Left kidney (tissue), 2 donors: Measurements from ENCODE around the gene CTSW. TPM values are rescaled to one million over a fixed set of nuclear protein-coding genes. Genes with fewer than 3 reads are reported as not detected.

Experiments
- DNase-seq: peaks from one replicate; pipeline ENCODE4 v3.0.0-alpha.2; 2013
- polyA plus RNA-seq: library from polyadenylated mRNA; unstranded; fragments of 120-200 nt; gene quantifications from one replicate; pipeline ENCODE4 v1.2.1, GENCODE V29; 2013; ENCODE audit not compliant: insufficient read length

The CTSW gene
- polyA plus RNA-seq, 1 donor, result 1.4 TPM

GRCh38 chr11:65903068-65903481 lies 23.4 kb downstream of the CTSW start:
- DNase-seq, result no peak

GRCh38 chr11:65903715-65904114 lies 24.1 kb downstream of the CTSW start:
- no peak for DNase-seq

GRCh38 chr11:65906602-65907001 lies 27.0 kb downstream of the CTSW start:
- DNase-seq, result no peak

- no peak for DNase-seq
Observed at GRCh38 chr11:65907878-65908277, 28.2 kb downstream of the CTSW start.

GRCh38 chr11:65911682-65912568 lies 32.3 kb downstream of the CTSW start:
- no peak for DNase-seq

DNA sequence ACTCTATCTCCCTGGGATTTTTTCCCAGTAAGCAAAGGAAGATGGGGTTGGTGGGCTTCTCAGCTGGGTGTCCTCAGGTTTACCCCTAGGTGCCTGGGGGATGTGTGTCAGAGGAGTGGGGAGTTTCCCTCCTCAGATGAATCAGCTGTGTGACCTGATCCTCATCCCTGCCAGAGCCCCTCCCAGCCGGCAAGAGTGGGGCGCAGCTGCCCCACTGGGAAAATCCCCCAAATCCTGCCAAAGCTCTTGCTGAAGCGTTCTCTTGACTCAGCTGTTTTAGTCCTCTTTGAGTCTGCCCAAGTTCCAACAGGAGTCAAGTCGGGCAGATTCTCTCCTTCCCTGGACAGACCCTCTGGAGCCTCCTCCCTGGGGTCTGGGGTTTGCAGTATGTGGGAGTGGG lies 33.2 kb downstream of the CTSW start:
- no peak for DNase-seq

DNA sequence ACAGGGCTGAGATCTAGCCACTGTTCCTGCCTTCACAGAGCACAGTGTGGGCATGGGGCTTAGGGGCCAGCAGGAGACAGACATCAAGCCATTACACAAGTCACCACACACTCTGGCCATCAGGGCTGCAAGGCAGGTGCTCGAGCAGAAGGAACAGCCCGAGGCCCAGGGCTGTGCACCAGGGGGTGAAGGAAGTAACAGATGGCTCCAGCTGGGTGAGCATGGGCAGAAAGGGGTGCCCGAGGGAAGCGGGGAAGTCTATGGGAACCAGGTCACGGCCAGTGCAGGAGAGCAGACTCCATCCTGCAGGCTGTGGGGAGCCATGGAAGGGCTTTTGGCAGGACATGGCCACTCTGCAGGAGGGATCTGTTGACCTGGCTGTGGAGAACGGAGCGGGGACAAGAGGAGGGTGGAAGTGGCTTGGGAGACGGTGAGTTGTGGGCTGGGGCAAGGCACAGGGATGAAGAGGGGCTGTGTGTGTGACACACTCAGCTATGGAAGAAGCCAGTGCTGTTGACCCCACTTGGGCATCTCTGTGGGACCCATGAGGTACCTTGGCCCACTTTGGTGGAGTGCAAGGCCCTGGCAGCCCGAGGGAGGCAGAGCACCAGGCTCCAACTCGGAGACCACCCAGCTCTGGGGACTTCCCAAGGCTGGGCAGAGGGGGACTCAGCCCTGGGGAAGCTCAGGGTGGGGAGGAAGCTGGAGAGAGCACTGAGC lies 35.6 kb downstream of the CTSW start:
- DNase-seq, result no peak

DNA sequence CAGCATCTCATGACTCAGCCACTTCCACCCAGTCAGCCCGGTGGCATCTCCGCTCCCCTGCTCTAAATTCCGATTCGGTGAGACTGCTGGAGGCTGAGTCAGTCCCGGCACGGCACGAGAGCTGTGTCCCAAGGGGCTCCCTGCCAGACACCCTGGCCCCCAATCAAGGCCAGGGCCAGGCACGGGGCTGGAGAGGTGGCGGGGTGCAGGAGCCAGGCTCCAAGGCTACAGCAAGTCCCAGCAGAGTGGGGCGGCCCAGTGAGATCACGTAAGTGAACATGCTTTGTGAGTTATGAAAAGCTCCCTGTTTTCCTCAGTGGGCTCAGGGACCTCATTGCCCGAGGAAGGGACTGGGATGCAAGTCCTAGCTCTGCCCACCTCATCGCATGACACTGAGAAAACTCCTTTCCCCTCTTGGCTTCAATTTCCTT lies 36.2 kb downstream of the CTSW start:
- no peak for DNase-seq

GRCh38 chr11:65916391-65916790 lies 36.8 kb downstream of the CTSW start:
- no peak for DNase-seq

GRCh38 chr11:65917077-65917433 lies 37.4 kb downstream of the CTSW start:
- DNase-seq, result no peak

DNA sequence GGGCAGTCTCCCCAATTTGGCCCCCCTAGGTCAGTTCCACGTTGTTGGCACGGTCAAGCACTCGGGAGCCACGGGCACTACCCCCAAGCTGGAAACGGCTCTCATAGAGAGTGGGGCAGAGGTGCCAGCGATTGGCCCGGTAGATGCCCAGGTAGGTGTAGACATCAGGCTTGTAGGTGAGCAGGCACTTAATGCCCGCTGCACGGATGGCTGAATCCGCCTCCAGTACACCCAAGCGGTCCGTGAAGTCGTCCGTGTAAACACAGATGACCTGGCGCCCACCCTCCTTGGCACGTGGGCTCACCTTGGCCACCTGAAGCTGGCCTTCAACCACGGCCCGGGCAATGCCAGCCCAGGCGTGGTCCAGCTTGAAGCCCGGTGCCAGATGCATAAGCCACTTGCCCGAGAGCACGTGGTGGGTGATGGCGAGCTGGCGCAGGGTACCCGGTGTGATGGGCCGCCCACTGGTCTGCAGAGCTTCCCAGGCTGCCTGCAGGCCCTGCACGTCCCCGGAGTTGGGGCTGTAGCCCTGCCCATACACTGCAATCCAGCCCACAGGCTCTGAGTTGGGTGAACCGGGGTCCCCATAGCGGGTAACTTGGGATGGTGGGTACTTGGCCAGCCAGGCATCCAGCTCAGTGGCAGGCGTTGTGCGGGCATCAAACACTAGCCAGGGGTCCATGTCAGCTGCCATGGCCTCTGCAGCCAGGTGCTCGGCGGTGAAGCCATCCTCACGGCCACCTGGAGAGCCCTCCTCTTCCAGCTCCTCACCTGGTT lies 38.0 kb downstream of the CTSW start:
- DNase-seq, result no peak

GRCh38 chr11:65918211-65919140 lies 38.8 kb downstream of the CTSW start, which contains the start of gene C11orf68:
Gene C11orf68 (minus strand): TSS chr11:65919062. CDS start chr11:65919031, 31 bp downstream.
- DNase-seq, result no peak

GRCh38 chr11:65919141-65919572 lies 39.5 kb downstream of the CTSW start, which contains the start of gene DRAP1:
Gene DRAP1 (plus strand): TSS chr11:65919426. CDS start chr11:65919502, 76 bp downstream.
- DNase-seq, result peak; percentile 98

DNA sequence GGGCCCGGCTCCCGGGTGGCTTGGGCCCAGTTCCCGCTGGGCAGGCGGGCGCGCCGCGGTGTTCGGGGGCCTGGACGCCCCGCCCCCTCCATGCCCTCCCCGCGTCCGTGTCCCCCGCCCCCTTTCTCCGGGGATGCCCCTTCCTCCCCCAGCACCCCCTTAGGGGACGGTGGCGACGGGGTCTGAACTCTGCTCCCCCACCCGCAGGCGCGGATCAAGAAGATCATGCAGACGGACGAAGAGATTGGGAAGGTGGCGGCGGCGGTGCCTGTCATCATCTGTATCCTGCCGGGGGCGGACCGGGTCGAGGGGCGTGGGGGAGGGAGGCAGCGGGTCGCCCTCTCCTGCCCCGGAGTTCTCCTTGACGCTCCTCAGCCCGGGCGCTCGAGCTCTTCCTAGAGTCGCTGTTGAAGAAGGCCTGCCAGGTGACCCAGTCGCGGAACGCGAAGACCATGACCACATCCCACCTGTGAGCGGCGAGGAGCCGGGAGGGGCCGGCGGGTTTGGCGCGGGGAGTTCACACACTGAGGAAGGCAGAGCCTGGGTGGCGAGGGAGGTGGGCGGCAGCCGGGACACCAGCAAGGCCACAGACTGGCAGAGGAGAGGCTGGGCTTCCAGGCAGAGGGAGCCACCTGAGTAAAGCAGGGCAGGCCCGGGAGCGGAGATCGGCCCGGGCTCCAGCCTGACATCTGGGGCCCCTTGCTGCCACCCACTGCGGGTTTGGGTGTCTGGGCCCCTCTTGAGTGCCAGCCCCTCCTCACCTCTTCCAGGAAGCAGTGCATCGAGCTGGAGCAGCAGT lies 40.1 kb downstream of the CTSW start:
- DNase-seq, result no peak

- DNase-seq, result no peak
Observed at GRCh38 chr11:65920372-65920802, 40.8 kb downstream of the CTSW start.

DNA sequence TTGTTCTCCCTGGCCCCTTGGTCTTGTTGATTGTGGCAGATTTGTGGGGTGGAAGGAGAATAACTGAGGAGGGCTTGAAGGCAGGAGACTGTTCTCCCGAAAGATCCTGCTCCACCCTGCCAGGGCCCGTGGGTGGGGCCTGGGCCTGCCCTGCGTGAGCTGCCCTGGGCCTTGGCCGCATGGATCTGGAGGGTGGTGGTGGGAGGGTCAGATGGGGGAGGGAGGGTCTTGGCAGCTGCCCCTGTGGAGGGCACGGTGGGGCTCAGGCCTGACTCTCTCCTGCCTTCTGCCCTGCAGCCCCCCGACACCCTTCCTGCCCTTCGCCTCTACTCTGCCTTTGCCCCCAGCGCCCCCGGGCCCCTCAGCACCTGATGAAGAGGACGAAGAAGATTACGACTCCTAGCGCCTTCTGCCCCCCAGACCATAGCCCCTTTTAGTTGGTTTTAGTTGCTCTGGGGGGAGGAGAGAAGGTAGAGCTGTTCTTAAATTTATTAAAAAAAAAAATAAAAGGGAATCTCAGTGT lies 41.5 kb downstream of the CTSW start:
- DNase-seq, result no peak

DNA sequence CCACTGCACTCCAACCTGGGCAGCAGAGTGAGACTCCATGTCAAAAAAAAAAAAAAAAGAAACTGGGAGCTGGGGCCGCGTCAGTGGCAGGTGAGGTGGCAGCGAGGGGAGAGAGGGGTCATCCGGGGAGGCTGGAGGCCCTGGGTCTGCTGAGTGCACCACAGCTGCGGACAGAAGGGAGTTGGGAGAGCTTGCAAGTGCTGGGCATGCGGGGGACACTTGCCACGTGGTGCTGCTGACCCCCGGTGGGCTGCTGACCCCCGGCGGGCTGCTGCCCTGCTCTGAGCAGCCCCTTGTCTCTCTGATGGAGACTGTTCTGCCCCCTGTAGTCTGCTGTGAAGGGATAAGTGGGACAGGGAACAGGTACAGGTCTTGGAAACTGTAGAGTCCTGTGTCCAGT lies 42.2 kb downstream of the CTSW start:
- DNase-seq, result no peak

DNA sequence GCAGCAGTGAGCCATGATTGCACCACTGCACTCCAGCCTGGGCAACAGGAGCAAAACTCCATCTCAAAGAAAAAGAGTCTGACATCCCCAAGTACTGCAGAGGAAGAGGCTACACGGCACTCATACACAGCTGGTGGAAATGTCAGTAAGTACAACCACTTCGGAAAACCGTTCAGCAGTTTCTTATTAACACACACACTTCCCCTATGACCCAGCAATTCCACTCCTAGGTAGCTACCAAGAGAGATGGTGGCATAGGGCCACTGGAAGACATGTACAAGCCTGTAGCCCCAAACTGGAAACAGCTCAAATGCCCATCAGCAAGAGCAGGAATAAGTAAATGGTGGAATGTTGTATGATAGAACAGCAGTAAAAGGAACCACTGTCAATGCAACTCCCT lies 42.9 kb downstream of the CTSW start:
- no peak for DNase-seq

GRCh38 chr11:65925397-65925796 lies 45.8 kb downstream of the CTSW start:
- no peak for DNase-seq

DNA sequence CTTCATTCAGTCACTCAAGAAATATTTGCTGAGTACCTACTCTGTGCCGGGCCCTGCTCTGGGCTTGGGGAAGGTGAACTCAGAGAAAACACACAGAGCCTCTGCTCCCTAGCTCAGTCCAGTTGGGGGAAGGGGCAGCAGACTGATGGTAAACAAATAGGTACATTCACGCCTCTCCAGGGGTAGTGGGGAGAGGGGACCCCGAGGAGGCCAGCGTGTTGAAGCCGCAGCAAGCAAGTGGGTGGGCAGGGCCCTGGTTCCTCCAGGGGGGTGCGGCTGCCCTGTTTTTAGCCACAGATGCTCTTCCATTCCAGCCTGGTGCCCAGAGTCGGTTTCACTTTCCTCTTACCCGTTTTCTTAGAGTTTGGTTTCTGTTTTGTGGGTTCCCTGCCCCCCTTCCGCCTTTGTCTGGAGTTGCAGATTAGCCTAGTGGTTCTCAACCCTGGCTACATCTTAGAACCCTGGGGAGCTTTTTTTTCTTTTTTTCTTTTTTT lies 48.3 kb downstream of the CTSW start:
- no peak for DNase-seq
